Keratinocyte (primary cell): ENCODE results near the gene IGFL2. TPM values are rescaled to one million over a fixed set of nuclear protein-coding genes. Genes with fewer than 3 reads are reported as not detected.
"Not testable (repeated sequence)": the region's sequence is repeated elsewhere in the genome, so short reads cannot be mapped to it uniquely, and the experiment has no call there.

ENCODE experiments used
- DNase-seq: peaks from one replicate; pipeline ENCODE4 v3.0.0-alpha.2; 2011; ENCODE audit warnings: low read depth, missing footprints, low spot score
- FAIRE-seq: peaks from 2 replicates; lab custom pipeline; 2011; peaks lifted over from hg19 to GRCh38; lab: Jason Lieb, UNC
- H2AFZ ChIP-seq: 2 replicates; pipeline ENCODE4 v1.6.0; 2012; ENCODE audit warnings: low read length, control low read depth, inconsistent platforms; ENCODE audit not compliant: control insufficient read depth
- H3K27ac ChIP-seq: 2 replicates; pipeline ENCODE4 v1.5.1; 2011; ENCODE audit warnings: low read length; ENCODE audit not compliant: control insufficient read depth, insufficient read depth
- H3K27me3 ChIP-seq: 3 replicates; pipeline ENCODE4 v1.6.0; 2011; ENCODE audit warnings: low read length; ENCODE audit not compliant: control insufficient read depth, insufficient read depth; ENCODE audit errors: extremely low read depth
- H3K36me3 ChIP-seq, 2 experiments: 2 replicates in 1 of 2; 3 replicates in 1 of 2; pipeline ENCODE4 v1.5.1; 2011; ENCODE audit warnings: low read length in 2 of 2, mild to moderate bottlenecking in 1 of 2; ENCODE audit not compliant: control insufficient read depth in 2 of 2, insufficient read depth in 2 of 2; ENCODE audit errors: extremely low read depth in 1 of 2
- H3K4me1 ChIP-seq: 3 replicates; pipeline ENCODE4 v1.5.1; 2011; ENCODE audit warnings: low read length; ENCODE audit not compliant: control insufficient read depth, insufficient read depth; ENCODE audit errors: extremely low read depth
- H3K4me2 ChIP-seq: 3 replicates; pipeline ENCODE4 v1.6.0; 2011; ENCODE audit warnings: low read depth, low read length; ENCODE audit not compliant: control insufficient read depth, insufficient read depth; ENCODE audit errors: extremely low read depth
- H3K4me3 ChIP-seq, 3 experiments: fragments of 200-600 bp in 1 of 3; sonication (generic) in 1 of 3; 2 replicates in 2 of 3; 3 replicates in 1 of 3; pipeline ENCODE4 v1.5.1; 2011 to 2016; ENCODE audit warnings: low read length in 3 of 3, mild to moderate bottlenecking in 3 of 3, control low read depth in 2 of 3, inconsistent platforms in 1 of 3, low read depth in 1 of 3, mixed read lengths in 1 of 3, mixed run types in 1 of 3, moderate library complexity in 1 of 3; ENCODE audit not compliant: control insufficient read depth in 2 of 3, insufficient read depth in 2 of 3; ENCODE audit errors: extremely low read depth in 1 of 3
- H3K79me2 ChIP-seq: 2 replicates; pipeline ENCODE4 v1.6.0; 2012; ENCODE audit warnings: low read length; ENCODE audit not compliant: control insufficient read depth, insufficient read depth
- H3K9ac ChIP-seq: 3 replicates; pipeline ENCODE4 v1.6.0; 2011; ENCODE audit warnings: low read length; ENCODE audit not compliant: control insufficient read depth, insufficient read depth; ENCODE audit errors: extremely low read depth
- H3K9me1 ChIP-seq: 3 replicates; pipeline ENCODE4 v1.6.0; 2011; ENCODE audit warnings: low read length; ENCODE audit not compliant: control insufficient read depth, insufficient read depth; ENCODE audit errors: extremely low read depth
- H3K9me3 ChIP-seq: 2 replicates; pipeline ENCODE4 v1.5.1; 2012; ENCODE audit warnings: low read depth, low read length; ENCODE audit not compliant: control insufficient read depth
- H4K20me1 ChIP-seq: 3 replicates; pipeline ENCODE4 v1.6.0; 2011; ENCODE audit warnings: low read length; ENCODE audit not compliant: control insufficient read depth, insufficient read depth; ENCODE audit errors: extremely low read depth
- CTCF ChIP-seq, 3 experiments: IDR thresholded peaks in 1 of 3; conservative IDR thresholded peaks in 1 of 3; optimal IDR thresholded peaks in 1 of 3; 2 replicates in 2 of 3; 3 replicates in 1 of 3; pipeline versions ENCODE3 to v1.5.1; 2011; ENCODE audit warnings: low read length in 3 of 3, mild to moderate bottlenecking in 3 of 3, moderate library complexity in 2 of 3, control low read depth in 1 of 3, inconsistent platforms in 1 of 3; ENCODE audit not compliant: insufficient read depth in 2 of 3; ENCODE audit errors: extremely low read depth in 1 of 3
- EZH2 ChIP-seq: IDR thresholded peaks from one replicate; pipeline ENCODE4 v1.6.1; 2012; ENCODE audit warnings: inconsistent platforms, mild to moderate bottlenecking, low read length, moderate library complexity
- dilution Hi-C: fragments of 300-500 bp; cut with MboI; formaldehyde crosslinking; loops from one replicate; pipeline ENCODE4 v1.7.0; 2020; ENCODE audit warnings: low sequenced_read_pairs; ENCODE audit not compliant: extremely low pct_ligation_motif_present
- polyA plus RNA-seq, 5 experiments: library from polyadenylated mRNA; depleted of rRNA in 3 of 5; stranded (reverse) in 3 of 5; stranded (forward) in 1 of 5; unstranded in 1 of 5; fragments of >200 nt; gene quantifications; 1 replicate in 1 of 5; 2 replicates in 3 of 5; 3 replicates in 1 of 5; pipeline versions ENCODE4 v1.2.1 to v1.2.3, GENCODE V29; 2011 to 2012; ENCODE audit warnings: missing spikeins in 2 of 5, low read depth in 1 of 5, low replicate concordance in 1 of 5

The IGFL2 gene
- polyA plus RNA-seq, 1 donor (not counting 4 experiments of a cell fraction or from before 2014, with no cell fraction given) = 7.1 TPM

- Histone ChIP-seq H3K4me2 (no peak overlapping the region), H3K9ac (no peak overlapping the region), H3K27me3 (no peaks in the 10 kb centered on the region), H3K79me2 (no peaks in the 10 kb centered on the region), H3K4me3 (no peak overlapping the region), H3K9me1 (no peaks in the 10 kb centered on the region), H3K4me1 (peaks cover 4% of the 10 kb centered on the region), H2AFZ (no peak overlapping the region), H3K36me3 (peaks cover 0 to 1% of the 10 kb centered on the region in 2 experiments), H4K20me1 (no peaks in the 10 kb centered on the region), H3K27ac (no peak overlapping the region), H3K9me3 (no peaks in the 10 kb centered on the region)
- TF ChIP-seq CTCF (optimal IDR thresholded peaks at IDR 0.05 in 1 of 3, IDR thresholded peaks at IDR 0.05 in 1 of 3, conservative IDR thresholded peaks at IDR 0.05 in 1 of 3; ENCODE audit: extremely low read depth in 1 of 3, insufficient read depth in 2 of 3, low read length in 3 of 3) = no peak
- no peak for TF ChIP-seq EZH2
- FAIRE-seq (peak; percentile 26), DNase-seq (no peak)
- dilution Hi-C loops = no loop called here
These were observed 11.6 kb downstream of the IGFL2 start for GRCh38 chr19:46159418-46160232.

GRCh38 chr19:46160233-46160775, 12.3 kb downstream of the IGFL2 start:
- no peaks in the 10 kb centered on the region for H4K20me1 ChIP-seq
- no peak overlapping the region for H3K9ac ChIP-seq
- H3K79me2 ChIP-seq = no peaks in the 10 kb centered on the region
- no peak overlapping the region for H2AFZ ChIP-seq
- H3K9me1 ChIP-seq = no peaks in the 10 kb centered on the region
- no peak overlapping the region for H3K27ac ChIP-seq
- dilution Hi-C loops = no loop called here
- H3K36me3 ChIP-seq = peaks cover 0 to 5% of the 10 kb centered on the region in 2 experiments
- FAIRE-seq = no peak
- TF ChIP-seq CTCF (optimal IDR thresholded peaks at IDR 0.05 in 1 of 3, IDR thresholded peaks at IDR 0.05 in 1 of 3, conservative IDR thresholded peaks at IDR 0.05 in 1 of 3; ENCODE audit: extremely low read depth in 1 of 3, insufficient read depth in 2 of 3, low read length in 3 of 3) (no peak), EZH2 (no peak)
- H3K4me3 ChIP-seq = no peak overlapping the region
- no peaks in the 10 kb centered on the region for H3K27me3 ChIP-seq
- DNase-seq = no peak
- H3K4me2 ChIP-seq = no peak overlapping the region
- H3K4me1 ChIP-seq = peaks cover 4% of the 10 kb centered on the region
- H3K9me3 ChIP-seq = no peaks in the 10 kb centered on the region

- H3K79me2 ChIP-seq, H4K20me1 ChIP-seq, H3K9me3 ChIP-seq, DNase-seq, H3K9ac ChIP-seq, H3K4me3 ChIP-seq, H2AFZ ChIP-seq, H3K4me2 ChIP-seq, H3K27me3 ChIP-seq, H3K36me3 ChIP-seq, dilution Hi-C loops, H3K4me1 ChIP-seq, H3K9me1 ChIP-seq, H3K27ac ChIP-seq: not testable (repeated sequence)
- peak; percentile 56 for FAIRE-seq
These were observed 13.7 kb downstream of the IGFL2 start for GRCh38 chr19:46161642-46162257.
